Frontal cortex (tissue), 4 donors: ENCODE data around the gene ZNF324. TPM values are rescaled to one million over a fixed set of nuclear protein-coding genes. Genes with fewer than 3 reads are reported as not detected.
"Not testable (repeated sequence)": the region's sequence is repeated elsewhere in the genome, so short reads cannot be mapped to it uniquely, and the experiment has no call there.

Experiments
- DNase-seq, 2 donors: peaks; one replicate each; pipeline ENCODE4 v3.0.0; 2012; ENCODE audit warnings: low spot score in 2 of 2
- FAIRE-seq: peaks from 2 replicates; lab custom pipeline; 2012; peaks lifted over from hg19 to GRCh38; lab: Jason Lieb, UNC
- total RNA-seq: library from RNA; depleted of rRNA; stranded (reverse); fragments of >200 nt; gene quantifications from one replicate; pipeline ENCODE4 v1.2.3, GENCODE V29; 2014
- donor health status: control.
- donor health status: control.
- donor health status: control.

The ZNF324 gene
- total RNA-seq, 1 donor from 2014 or later: 20.8 TPM

DNA sequence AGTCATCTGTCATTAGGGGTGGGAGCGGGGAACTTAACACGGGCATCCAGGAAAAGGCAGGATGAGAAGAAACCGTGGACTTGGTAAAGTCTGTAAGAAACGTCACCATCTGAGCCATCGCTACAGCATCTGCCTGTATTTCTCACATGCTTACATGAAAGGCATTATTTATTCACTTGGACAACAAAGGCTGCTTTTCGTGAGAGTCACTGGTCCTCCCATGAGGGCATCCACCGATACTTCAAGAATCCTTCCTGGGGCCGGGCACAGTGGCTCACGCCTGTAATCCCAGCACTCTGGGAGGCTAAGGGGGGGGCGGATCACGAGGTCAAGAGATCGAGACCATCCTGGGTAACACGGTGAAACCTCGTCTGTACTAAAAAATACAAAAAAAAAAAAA lies 25.4 kb downstream of the ZNF324 start:
- FAIRE-seq: no peak
- DNase-seq: no peak

DNA sequence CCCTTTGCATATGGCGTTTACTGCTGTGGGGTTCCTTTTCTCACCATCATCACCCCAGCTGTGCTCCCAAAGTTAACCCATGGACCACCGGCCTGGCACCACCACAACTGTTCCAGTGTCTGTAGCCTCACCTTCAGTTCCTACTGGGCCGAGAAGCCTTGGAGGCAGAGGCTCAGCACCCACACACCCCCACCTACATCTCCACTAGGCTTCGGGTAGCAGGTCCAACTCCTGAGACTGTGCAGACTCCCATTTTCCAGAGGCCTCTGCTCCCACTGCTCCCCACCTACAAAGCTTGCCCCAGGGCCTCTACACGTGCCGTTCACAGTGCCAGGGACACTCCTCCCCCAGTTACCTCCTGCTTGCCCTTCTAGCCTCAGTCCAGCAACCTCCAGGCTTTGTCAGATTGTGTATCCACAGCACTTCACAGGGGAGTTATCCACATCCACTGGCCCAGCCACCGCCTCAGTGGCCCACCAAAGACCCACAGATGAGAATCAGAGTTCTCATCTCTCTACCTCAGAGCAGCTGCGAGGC lies 30.8 kb downstream of the ZNF324 start:
- DNase-seq: no peak
- FAIRE-seq: no peak

DNA sequence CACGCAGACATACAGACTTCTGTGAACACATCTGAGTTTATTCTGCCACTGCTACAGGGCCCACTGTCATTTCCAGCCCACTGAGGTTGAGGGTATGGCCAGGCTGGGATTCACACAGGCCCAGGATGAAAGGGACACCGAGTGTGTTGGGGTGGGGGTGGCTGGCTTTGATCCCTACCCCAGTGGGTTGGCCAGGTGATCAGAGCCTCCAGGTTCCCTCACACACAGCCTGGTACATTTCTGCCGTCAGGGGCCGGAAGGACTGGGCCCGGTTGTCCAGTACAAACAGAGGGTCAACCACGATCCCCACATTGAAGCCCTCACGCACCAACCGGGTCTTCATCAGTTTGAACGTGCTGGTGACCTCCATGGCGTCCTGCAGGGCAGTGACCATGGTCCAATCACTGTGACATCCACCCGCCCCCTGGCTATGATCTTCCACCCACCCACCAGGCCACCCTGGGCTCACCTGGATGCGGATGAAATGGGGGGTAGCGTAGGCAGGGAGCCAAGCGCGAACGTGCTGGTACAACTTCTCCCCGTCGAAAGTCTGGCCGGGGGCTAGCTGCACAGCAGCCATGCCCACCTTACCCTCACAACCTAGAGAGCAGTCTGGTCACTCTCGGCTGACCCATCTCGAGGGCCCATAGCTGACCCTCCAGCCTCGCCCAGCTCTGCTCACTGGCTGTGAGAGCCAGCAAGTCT lies 31.6 kb downstream of the ZNF324 start:
- FAIRE-seq (no peak), DNase-seq (no peak)

DNA sequence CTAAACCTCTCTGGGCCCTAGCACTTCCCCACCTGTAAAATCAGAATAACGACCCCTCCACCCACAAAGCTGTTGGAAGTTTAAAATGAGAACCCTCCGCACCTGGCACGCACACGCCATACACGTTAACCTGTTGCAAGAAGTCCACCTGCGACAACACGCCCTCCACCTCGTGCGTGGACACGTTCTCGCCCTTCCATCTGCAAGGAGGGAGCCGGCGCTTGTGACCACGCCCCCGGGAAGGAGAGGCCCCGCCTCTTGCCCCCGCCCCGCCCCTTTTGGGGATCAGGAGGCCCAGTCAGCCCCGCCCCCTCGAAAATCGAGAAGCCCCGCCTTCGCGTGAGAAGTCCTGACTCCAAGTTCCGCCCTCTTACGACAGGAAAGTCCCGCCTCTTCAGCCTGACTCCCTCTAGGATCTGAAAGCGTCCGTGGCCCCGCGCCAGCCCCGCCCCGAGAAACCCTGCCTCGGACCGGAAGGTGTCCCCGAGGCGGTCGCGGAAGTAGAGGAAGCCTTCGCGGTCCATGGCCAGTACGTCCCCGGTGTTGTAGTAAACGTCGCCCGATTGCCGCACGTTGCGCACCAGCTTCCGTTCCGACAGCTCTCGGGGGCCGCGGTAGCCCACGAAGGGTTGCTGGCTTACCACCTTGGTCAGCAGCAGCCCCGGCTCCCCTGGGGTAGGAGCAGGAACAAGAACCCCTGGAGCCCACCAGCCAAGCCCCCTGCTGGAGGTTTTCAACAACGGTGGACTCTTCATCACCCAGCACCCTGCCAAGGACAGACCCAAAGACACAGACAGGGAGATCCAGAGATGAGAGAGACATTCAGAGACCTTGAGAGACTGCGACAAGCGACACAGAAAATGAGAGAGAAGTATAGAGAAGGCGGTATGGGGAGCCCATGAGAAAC lies 32.4 kb downstream of the ZNF324 start:
- FAIRE-seq: peak; percentile 19
- peak; percentile 92 to 100 for DNase-seq

DNA sequence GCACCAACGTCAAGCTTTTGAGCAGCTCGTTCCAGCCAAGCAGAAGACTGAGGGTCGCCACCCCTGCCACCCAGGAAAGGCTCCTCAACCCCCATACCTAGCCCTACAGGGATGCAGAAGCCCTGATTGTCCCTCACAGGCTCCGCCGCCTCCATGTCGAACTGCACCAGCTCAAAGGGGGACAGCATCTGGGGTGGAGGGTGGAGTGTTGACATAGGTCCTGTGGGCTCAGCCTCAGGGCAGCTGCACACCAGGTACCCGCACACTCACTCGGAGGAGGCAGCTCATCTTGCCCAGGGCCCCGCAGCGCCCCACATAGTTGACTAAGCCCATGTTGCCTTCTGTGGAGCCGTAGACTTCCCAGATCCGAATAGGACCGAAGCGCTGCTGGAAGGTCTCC lies 33.4 kb downstream of the ZNF324 start:
- no peak for DNase-seq
- FAIRE-seq: no peak

DNA sequence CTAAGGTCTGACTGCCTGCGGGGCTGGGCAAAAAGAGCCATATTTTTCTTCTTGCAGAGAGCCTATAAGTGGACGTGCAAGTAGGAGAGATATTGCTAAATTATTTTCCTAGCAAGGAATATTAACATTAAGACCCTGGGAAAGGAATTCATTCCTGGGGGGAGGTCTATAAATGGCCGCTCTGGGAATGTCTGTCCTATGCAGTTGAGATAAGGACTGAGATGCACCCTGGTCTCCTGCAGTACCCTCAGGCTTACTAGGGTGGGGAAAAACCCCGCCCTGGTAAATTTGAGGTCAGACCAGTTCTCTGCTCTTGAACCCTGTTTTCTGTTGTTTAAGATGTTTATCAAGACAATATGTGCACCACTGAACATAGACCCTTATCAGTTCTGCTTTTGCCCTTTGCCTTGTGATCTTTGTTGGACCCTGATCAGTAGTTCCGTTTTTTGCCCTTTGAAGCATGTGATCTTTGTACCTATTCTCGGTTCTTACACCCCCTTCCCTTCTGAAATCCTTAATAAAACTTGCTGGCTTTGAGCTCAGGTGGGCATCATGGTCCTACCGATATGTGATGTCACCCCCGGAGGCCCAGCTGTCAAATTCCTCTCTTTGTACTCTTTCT lies 40.8 kb downstream of the ZNF324 start:
- not testable (repeated sequence) for FAIRE-seq, DNase-seq

DNA sequence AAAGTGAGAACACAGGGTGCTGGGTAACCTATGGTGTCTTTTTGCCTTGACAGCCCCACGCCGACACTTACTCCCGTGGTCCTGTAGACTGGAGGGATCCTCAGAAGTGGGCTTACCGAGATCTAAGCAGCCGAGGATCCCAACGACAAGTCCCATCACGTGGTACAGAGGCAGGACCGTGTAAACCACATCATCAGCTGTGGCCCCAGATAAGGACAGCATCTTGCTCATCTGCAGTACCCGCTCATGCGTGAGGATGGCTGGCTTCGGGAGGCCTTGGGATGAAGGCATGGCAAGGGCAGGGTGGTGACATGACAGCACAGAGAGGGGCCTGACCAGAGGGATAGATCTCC lies 42.8 kb downstream of the ZNF324 start:
- no peak for FAIRE-seq
- no peak for DNase-seq

DNA sequence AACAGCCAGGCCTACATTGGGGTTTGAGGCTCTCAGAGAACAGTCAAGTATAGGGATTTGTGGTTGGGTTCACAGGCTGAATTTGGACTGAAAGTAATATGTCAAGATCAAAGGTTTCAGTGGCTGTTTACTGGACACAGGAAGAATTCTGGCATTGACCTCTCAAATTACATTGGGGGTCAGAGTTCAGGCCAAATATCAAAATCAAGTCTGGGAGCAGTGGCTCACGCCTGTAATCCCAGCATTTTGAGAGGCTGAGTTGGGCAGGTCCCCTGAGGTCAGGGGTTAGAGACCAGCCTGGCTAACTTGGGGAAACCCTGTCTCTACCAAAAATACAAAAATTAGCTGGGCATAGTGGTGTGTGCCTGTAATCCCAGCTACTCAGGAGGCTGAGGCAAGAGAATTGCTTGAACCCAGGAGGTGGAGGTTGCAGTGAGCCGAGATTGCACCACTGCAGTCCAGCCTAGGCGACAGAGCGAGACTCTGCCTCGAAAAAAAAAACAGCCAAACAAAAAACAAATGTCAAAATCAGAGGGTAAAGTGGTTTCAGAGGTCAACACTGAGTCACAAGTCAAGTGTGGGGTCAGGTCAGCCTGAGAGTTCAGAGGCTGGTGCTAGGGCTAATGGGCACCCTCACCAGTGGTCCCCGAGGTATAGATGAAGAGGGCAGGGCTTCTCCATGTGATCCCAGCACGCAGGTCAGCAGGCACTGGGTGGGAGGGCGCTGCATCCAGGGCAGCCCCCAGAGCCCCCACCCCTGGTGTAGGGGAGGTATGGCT lies 43.4 kb downstream of the ZNF324 start:
- no peak for FAIRE-seq
- no peak for DNase-seq

DNA sequence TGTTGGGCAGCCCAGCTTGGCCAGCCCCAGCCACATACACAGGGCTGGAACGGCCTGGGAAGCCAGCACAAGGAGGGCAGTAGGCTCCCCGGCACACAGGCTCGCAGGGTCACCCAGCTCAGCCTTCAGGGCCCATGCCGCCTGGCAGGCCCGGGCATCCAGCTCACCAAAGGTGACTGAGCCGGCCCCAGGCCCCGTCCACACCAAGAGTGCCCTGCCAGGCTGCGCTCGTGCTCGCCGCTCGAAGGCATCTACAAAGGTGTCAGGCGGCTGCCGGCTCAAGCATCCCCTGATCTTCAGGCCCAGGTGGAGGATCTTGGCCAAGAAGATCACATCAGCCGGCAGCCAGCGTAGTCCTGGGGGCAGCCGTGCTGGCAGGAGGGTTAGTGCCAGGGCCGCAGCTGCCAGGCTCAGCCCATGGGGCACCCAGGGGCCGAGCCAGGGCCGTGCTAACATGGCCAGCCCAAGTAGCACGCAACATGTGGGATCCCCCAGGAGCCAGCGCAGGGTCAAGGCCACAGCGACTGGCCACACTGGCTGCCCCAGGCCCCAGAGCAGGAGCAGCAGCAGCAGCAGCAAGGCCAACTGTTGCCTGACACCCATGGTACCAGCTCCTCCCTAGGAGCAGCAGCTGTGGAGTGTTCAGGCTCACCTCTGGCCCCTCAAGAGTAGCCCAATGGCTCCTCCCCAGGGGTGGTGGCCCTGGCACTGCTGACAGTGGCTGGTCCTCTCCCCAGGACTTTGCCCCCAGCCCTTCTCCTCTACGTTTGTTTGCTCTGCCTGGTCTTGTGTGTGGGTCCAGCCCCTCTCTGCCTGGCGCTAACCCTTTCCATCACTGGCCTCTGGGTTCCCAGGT lies 44.7 kb downstream of the ZNF324 start, which contains the start of gene SLC27A5:
Gene SLC27A5 (minus strand): TSS at position 640 of the 856 bp plus-strand sequence. CDS start 37 bp downstream, at position 603.
- FAIRE-seq (no peak), DNase-seq (no peak)

DNA sequence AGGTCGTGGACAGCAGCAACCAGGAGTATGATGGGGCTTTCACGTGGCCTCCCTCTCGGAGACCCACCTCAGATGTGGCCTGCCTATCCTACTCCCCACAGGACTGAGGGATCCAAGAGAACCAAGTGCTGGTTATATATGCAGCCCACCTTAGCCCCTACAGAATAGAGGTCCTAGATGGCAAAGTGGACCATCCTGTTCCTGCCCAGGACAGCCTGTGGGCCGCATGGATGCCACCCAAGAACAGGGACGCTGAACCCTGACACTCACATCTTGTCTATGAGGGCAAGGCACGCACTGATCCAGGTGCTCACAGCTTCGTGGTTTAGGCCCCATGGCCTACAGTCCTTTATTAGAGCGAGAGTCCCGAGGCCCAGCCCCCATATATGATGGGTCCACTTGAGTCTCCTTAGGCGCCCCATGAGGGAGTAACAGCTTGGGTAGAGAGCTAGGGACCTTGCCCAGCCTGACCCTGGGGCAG lies 46.4 kb downstream of the ZNF324 start:
- FAIRE-seq (no peak), DNase-seq (no peak)

DNA sequence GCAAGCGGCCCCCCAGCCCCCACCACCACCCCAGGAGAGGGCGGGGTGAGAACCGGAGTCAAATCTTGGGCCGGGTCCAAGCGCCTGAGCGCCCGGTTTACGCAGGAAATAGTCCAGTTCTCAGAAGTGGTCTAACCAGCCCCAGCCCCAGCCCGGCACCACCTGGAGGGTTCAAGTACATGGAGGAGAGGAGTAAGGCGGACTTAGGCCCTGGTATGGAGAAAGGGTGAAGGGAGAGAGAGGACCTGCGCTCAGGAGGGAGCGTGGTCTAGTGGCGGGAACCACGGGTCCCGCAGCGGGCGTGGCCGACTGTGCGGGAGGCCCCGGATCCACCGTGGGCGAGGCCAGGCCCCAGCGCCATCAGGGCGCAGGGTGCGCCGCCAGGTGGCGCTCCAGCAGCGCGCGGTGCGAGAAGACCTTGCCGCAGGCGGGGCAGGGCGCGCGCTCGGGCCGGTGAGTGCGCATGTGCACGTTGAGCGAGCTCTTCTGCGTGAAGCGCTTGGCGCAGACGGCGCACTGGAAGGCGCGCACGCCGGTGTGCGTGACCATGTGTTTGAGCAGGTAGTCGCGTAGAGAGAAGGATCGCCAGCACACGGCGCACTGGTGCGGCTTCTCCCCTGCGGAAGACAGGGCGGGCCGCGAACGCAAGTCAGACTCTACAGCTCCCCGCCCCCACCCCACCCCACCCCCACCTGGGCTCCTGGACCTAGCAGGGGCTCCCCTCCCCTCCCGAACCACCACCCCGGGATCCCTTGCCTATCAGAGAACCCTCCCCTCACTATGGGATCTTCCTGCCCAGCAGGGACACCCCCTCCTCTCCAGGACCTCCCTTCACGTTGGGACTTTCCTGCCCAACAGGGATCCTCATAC lies 47.0 kb downstream of the ZNF324 start:
- no peak for FAIRE-seq
- DNase-seq: peak; percentile 87 to 95

DNA sequence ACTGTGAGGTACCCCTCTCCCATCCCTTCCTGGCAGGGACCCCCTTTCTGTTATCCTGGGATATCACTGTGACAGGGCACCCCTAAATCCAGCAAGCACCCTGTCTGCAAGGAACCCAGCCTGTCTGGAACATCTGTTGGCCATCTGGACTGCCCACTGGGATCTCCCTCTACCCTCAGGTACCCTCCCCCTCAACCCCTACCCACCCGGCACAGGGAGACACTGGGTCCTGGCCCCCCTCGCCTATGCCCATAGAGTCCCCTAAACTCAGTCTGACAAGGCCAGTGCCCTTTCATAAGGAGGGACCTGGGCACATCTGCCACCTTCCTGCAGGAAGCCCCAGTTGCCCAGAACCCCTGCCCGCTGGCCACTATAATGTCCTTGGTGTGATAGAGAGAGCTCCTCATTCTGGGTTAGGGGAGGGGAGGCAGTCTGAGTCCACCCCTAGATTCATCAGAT lies 47.7 kb downstream of the ZNF324 start:
- no peak for FAIRE-seq

DNA sequence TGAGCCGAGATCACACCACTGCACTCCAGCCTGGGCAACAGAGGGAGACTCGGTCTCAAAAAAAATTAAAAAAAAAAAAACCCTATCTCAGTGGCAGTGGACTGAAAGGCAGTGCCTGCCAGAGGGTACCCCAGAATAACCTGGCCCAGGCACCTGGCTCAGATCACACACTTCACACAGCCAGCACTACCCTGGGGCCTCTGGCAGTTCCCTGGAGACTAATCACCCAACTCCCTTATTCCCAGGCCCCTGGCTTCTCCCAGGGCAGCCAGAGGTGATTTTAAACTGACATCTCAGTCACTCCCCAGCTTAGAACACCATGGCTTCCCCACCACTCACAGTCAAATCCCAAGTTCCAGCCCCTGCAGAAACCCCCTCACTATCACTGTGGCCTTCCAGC lies 48.4 kb downstream of the ZNF324 start:
- FAIRE-seq: no peak
- no peak for DNase-seq

More for the DNA sequence above, 47.7 kb downstream of the ZNF324 start:
- DNase-seq: no peak

DNA sequence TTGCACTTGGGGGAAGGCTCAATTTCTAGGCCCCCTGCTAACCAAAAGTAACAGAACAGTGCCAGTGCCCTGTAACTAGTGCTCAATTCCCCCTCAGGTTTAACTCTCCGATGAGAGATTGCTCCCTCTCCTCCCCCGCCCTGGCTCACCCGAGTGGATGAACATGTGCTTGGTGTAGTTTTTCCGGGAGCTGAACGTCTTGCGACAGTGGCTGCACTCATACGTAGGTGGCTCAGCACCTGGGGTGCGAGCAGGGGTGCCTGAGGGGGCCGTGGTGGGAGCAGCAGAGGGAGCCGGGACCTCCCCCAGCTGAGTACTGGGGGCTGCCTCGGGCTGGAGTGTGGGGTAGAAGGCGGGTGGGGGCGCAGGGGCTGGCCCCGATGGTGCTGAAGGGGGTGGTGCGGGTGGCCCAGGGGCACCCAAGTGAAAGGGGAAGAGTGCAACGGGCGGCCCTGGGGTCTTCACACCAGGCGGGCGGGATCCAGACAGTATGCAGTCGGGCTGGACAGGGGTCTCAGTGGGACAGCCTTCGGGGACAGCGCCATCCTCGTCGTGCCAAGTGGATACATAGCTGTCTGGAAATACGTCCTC lies 49.5 kb downstream of the ZNF324 start:
- FAIRE-seq (no peak), DNase-seq (no peak)

DNA sequence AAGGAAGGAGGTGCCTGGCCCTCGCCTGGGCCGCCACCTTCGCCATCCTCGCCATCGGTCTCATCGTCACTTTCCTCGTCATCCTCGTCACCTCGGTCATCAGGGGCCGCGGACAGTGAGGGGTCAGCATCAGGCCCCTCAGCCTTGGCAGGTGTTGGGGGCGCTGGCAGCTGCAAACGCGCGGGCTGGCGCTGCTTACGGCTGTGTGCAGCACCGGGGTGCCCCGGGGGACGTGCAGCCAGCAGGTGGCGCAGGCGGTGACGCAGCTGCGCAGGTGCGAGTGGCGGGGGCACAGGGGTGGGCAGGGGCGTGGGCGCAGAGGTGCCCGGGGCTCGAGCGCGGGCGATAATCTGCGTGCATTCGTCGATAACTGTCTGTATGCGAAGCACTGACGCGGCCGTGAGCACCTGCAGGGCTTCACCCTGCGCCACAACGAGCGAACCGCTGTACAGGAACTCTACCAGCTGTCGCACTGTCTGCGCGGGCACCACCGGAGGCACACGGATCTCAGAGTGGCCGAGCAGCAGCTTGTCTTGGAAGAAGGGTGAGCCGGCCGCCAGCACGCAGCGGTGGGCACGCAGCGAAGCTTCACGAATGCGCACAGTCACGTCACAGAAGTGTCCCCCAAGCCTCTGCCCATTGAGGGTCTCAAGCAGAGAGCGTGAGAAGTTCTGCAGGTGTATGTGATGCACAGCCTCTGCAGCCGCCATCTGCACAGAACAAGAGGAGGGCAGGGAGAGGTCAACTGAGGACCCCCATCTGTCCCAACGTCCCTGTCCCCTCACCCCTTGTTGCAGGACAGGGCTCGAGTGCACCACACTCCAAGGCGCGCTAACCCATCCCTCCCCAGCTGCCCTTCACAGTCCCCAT lies 50.3 kb downstream of the ZNF324 start:
- DNase-seq: no peak
- no peak for FAIRE-seq
